T47D (cell line): ENCODE measurements around the gene PPM1G.
"Not testable (repeated sequence)": the region's sequence is repeated elsewhere in the genome, so short reads cannot be mapped to it uniquely, and the experiment has no call there.

Experiments
- DNase-seq, 2 experiments: peaks; one replicate each; pipeline versions ENCODE4 v3.0.0 to v3.0.0-alpha.2; 2011 to 2012; ENCODE audit warnings: low read depth in 1 of 2, low spot score in 1 of 2
- JUND ChIP-seq: IDR thresholded peaks from 2 replicates; pipeline ENCODE4 v1.6.1; 2012; ENCODE audit warnings: low read depth
- in situ Hi-C: cut with HindIII; loops from 2 replicates; pipeline ENCODE4 v1.10.0; 2016; ENCODE audit warnings: low sequenced_read_pairs, low pct_unique_long_range_greater_than_20kb

PPM1G gene

GRCh38 chr2:27356056-27356381 is 53.4 kb downstream of the PPM1G start:
- peak in 1 of 2 experiments; percentile 57 for DNase-seq
- no peak for TF ChIP-seq JUND
- in situ Hi-C loops: no loop called here

- no peak for DNase-seq
- TF ChIP-seq JUND: no peak
- in situ Hi-C loops: no loop called here
Observed at GRCh38 chr2:27354597-27354927, 54.8 kb downstream of the PPM1G start.

- TF ChIP-seq JUND: no peak
- peak in 1 of 2 experiments; percentile 11 for DNase-seq
- in situ Hi-C loops: no loop called here
Observed at GRCh38 chr2:27353762-27354596, 55.4 kb downstream of the PPM1G start.

GRCh38 chr2:27353386-27353761 is 56.0 kb downstream of the PPM1G start:
- in situ Hi-C loops, DNase-seq: not testable (repeated sequence)

- in situ Hi-C loops: no loop called here
- no peak for TF ChIP-seq JUND
- no peak for DNase-seq
Observed at GRCh38 chr2:27351802-27352598, 57.4 kb downstream of the PPM1G start.

- in situ Hi-C loops: no loop called here
- DNase-seq: no peak
- TF ChIP-seq JUND: no peak
Observed at GRCh38 chr2:27350106-27350693, 59.2 kb downstream of the PPM1G start.

- in situ Hi-C loops: no loop called here
- TF ChIP-seq JUND: no peak
- DNase-seq: no peak
Observed at GRCh38 chr2:27347641-27348040, 61.8 kb downstream of the PPM1G start.

- in situ Hi-C loops: no loop called here
- TF ChIP-seq JUND: no peak
- no peak for DNase-seq
Observed at GRCh38 chr2:27336173-27336572, 73.2 kb downstream of the PPM1G start.

- no peak for TF ChIP-seq JUND
- in situ Hi-C loops: no loop called here
- DNase-seq: no peak
Observed at GRCh38 chr2:27335311-27335710, 74.1 kb downstream of the PPM1G start.
